Pancreas (tissue), 10 donors: ENCODE data around the gene GID8. TPM values are rescaled to one million over a fixed set of nuclear protein-coding genes. Genes with fewer than 3 reads are reported as not detected.

Source experiments
- ATAC-seq, 4 donors: fragments of 200-7000 bp; cut with Tn5 transposase; one replicate each; pipeline versions ENCODE4 v1.8.0 to v1.9.1; 2020; ENCODE audit warnings: mild to moderate bottlenecking in 4 of 4, moderate library complexity in 4 of 4
- DNase-seq, 6 donors: peaks; one replicate each; pipeline ENCODE4 v3.0.0-alpha.2; 2020
- FAIRE-seq: peaks from 2 replicates; lab custom pipeline; 2012; peaks lifted over from hg19 to GRCh38; lab: Jason Lieb, UNC
- H3K27ac ChIP-seq, 4 donors: fragments of 200-600 bp; sonication (generic); 1 replicate in 3 of 4; 2 replicates in 1 of 4; pipeline versions ENCODE4 v1.5.0 to v1.8.0; 2020
- H3K27me3 ChIP-seq, 4 donors: fragments of 200-600 bp; one replicate each; pipeline ENCODE4 v1.8.0; 2021
- H3K36me3 ChIP-seq, 3 donors: fragments of 200-600 bp; sonication (generic) in 1 of 3; one replicate each; pipeline versions ENCODE4 v1.5.0 to v1.8.0; 2020 to 2021
- H3K4me1 ChIP-seq, 3 donors: fragments of 200-600 bp; one replicate each; pipeline ENCODE4 v1.8.0; 2021
- H3K4me3 ChIP-seq, 4 donors: fragments of 200-600 bp; sonication (generic) in 2 of 4; one replicate each; pipeline versions ENCODE4 v1.5.0 to v1.8.0; 2020 to 2021
- H3K9me3 ChIP-seq, 4 donors: fragments of 200-600 bp; one replicate each; pipeline ENCODE4 v1.8.0; 2021
- WGBS, 2 donors: extraction: QIAGEN DNeasy Blood & Tissue Kit; methylation state at CpG; one replicate each; pipeline ENCODE4 v1.1.7; 2013; 5-methylcytosine and 5-hydroxymethylcytosine counted together
- intact Hi-C, 3 donors: fragments of 100-400 bp; cut with DNase I; formaldehyde crosslinking; loops; one replicate each; pipeline versions ENCODE4 v1.11.1 to v1.14.2; 2022
- polyA plus RNA-seq, 2 donors: library from polyadenylated mRNA; stranded (reverse); fragments of 200-250 nt; gene quantifications; one replicate each; pipeline ENCODE4 v1.2.3, GENCODE V29; 2013
- total RNA-seq, 6 donors: library from RNA; stranded (reverse); fragmentation: NEBNext Ultra II Directional in 4 of 6; extraction: Animal tissue kit (Norgen Biotek cat#: 25700) in 4 of 6; gene quantifications; one replicate each; pipeline versions ENCODE4 v1.2.1 to v1.2.4, GENCODE V29; 2021 to 2023
- TF ChIP-seq, protein P1 (sequence below), 4 donors: fragments of 200-600 bp; sonication (generic) in 3 of 4; IDR thresholded peaks; one replicate each; pipeline versions ENCODE4 v1.5.0 to v1.8.0; 2021; ENCODE audit warnings: antibody characterized with exemption in 4 of 4
- donor health status: healthy with polysubstance abuse.
- donor health status: DM: no; HTN: no; CAD: no; lungs with moderate emphysema.
- donor health status: DM: no; HTN: no; CAD: no.
- donor health status: control.
- donor health status: control.
- donor health status: Bipolar disorder and iron deficiency.
- donor health status: DM: yes; HTN: yes; CAD: no.
- donor health status: DM: no; HTN: no; CAD: no.
- donor health status: DM: no; HTN: no; CAD: no.
- donor health status: DM: yes; HTN: yes; CAD: no.

Gene GID8
- total and polyA plus RNA-seq, 8 donors: 6.0 to 22.4 (median 15.5) TPM

DNA sequence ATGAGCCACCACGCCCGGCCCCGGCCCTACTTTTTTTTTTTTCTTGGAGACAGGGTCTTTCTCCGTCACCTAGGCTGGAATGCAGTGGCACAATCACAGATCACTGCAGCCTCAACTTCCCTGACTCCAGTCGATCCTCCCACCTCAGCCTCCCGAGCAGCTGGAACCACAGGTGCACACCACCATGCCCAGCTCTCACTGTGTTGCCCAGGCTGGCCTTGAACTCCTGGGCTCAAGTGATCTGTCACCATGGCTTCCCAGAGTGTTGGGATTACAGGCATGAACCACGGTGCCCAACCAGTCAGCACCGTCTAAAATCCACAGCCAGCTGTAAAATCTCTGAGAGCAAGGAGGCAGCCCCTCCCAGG is 32.0 kb downstream of the GID8 start:
- Histone ChIP-seq H3K9me3 (no peaks in the 10 kb centered on the region), H3K27me3 (peaks cover 0 to 18% (median 3%) of the 10 kb centered on the region in 4 donors), H3K36me3 (no peaks in the 10 kb centered on the region), H3K4me3 (no peak overlapping the region), H3K4me1 (peaks cover 0 to 4% (median 0%) of the 10 kb centered on the region in 3 donors), H3K27ac (no peak overlapping the region)
- TF ChIP-seq, protein P1, sequence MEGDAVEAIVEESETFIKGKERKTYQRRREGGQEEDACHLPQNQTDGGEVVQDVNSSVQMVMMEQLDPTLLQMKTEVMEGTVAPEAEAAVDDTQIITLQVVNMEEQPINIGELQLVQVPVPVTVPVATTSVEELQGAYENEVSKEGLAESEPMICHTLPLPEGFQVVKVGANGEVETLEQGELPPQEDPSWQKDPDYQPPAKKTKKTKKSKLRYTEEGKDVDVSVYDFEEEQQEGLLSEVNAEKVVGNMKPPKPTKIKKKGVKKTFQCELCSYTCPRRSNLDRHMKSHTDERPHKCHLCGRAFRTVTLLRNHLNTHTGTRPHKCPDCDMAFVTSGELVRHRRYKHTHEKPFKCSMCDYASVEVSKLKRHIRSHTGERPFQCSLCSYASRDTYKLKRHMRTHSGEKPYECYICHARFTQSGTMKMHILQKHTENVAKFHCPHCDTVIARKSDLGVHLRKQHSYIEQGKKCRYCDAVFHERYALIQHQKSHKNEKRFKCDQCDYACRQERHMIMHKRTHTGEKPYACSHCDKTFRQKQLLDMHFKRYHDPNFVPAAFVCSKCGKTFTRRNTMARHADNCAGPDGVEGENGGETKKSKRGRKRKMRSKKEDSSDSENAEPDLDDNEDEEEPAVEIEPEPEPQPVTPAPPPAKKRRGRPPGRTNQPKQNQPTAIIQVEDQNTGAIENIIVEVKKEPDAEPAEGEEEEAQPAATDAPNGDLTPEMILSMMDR (IDR thresholded peaks at IDR 0.05): no peak
- intact Hi-C loops: no loop called here
- DNase-seq (no peak), ATAC-seq (no peak), FAIRE-seq (no peak)
- WGBS, 2 donors: 62 to 72% methylated on average over 7 to 8 of the region's 8 CpGs

- H3K27ac ChIP-seq: no peak overlapping the region
- no peak for FAIRE-seq
Measured at GRCh38 chr20:62970307-62971210, 32.6 kb downstream of the GID8 start.

DNA sequence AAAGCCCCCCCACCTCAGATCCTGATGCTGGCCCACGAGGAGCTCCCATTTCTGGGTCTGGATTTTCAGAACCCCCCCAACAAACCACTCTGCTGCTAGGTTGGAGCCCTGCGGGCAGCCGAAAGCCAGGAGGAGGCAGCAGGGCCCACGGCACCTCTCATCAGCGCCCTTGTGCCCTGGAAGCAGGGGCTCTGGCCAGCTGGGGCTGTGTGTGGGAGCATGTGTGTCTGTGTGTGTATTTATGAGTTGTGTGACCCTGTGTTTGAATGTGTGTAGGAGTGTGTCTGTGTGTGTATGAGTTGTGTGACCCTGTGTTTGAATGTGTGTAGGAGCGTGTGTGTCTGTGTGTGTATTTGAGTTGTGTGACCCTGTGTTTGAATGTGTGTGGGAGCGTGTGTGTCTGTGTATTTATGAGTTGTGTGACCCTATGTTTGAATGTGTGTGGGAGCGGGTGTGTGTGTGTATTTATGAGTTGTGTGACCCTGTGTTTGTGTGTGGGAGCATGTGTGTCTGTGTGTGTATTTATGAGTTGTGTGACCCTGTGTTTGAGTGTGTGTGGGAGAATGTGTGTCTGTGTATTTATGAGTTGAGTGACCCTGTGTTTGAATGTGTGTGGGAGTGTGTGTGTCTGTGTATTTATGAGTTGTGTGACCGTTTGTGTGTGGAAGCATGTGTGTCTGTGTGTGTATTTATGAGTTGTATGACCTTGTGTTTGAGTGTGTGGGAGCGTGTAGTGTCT is 33.4 kb downstream of the GID8 start:
- FAIRE-seq (no peak), DNase-seq (no peak), ATAC-seq (no peak)
- H3K27ac ChIP-seq: no peak overlapping the region
- H3K36me3 ChIP-seq: no peaks in the 10 kb centered on the region
- WGBS, 2 donors: 52 to 71% methylated on average over 10 of the region's 10 CpGs
- intact Hi-C loops: no loop called here
- H3K27me3 ChIP-seq: peaks cover 0 to 24% (median 3%) of the 10 kb centered on the region in 4 donors
- H3K4me1 ChIP-seq: peaks cover 0 to 4% (median 0%) of the 10 kb centered on the region in 3 donors
- H3K9me3 ChIP-seq: no peaks in the 10 kb centered on the region
- no peak overlapping the region for H3K4me3 ChIP-seq
- TF ChIP-seq, protein P1 (IDR thresholded peaks at IDR 0.05): no peak

More at GRCh38 chr20:62970307-62971210, 32.6 kb downstream of the GID8 start:
- Histone ChIP-seq H3K27me3 (peaks cover 0 to 24% (median 3%) of the 10 kb centered on the region in 4 donors), H3K4me1 (peaks cover 0 to 4% (median 0%) of the 10 kb centered on the region in 3 donors), H3K9me3 (no peaks in the 10 kb centered on the region), H3K4me3 (no peak overlapping the region), H3K36me3 (no peaks in the 10 kb centered on the region)
- no peak for ATAC-seq
- peak in 1 of 6 donors; percentile 60 for DNase-seq
- intact Hi-C loops: no loop called here
- 51 to 52% methylated on average over 28 to 33 of the region's 33 CpGs for WGBS, 2 donors
- TF ChIP-seq, protein P1 (IDR thresholded peaks at IDR 0.05): no peak

DNA sequence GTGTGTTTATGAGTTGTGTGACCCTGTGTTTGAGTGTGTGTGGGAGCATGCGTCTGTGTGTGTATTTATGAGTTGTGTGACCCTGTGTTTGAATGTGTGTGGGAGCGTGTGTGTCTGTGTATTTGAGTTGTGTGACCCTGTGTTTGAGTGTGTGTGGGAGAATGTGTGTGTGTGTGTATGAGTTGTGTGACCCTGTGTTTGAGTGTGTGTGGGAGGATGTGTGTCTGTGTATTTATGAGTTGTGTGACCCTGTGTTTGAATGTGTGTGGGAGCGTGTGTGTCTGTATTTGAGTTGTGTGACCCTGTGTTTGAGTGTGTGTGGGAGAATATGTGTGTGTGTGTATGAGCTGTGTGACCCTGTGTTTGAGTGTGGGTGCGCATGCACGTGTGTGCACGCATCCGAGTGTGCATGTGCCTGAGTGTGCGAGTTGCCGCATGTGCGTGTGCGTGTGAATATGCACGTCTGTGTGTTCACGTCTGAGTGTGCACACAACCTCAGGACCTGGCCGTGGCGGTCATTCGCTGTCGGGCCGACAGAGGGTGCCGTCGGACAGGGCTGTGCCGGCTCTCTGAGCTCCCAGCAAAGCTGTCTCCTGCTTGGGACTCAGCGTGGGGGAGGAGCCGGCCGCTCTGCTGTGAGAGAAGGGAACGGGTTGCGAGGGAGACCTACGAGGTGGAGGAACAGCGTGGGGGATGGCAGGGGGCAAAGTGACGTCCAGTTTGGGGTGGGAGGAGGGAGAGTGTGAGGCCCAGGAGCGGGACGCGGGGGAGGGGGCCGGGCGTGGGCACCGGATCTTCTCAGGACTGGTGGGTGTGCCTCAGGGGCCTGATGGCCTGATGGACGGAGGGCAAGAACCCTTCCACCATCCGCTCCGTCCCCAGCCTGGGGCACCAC is 34.2 kb downstream of the GID8 start:
- Histone ChIP-seq H3K36me3 (no peaks in the 10 kb centered on the region), H3K27me3 (peaks cover 0 to 24% (median 3%) of the 10 kb centered on the region in 4 donors), H3K9me3 (no peaks in the 10 kb centered on the region), H3K27ac (no peak overlapping the region), H3K4me1 (peaks cover 0 to 4% (median 0%) of the 10 kb centered on the region in 3 donors), H3K4me3 (peak overlapping the region in 2 of 4 donors; percentile 17 to 31)
- 2 to 3% methylated on average over 32 to 38 of the region's 38 CpGs for WGBS, 2 donors
- peak; percentile 75 to 96 (median 89) for DNase-seq
- FAIRE-seq: no peak
- TF ChIP-seq, protein P1 (IDR thresholded peaks at IDR 0.05): peak; percentile 71 to 82 (median 79)
- intact Hi-C loops: no loop called here
- ATAC-seq: peak; percentile 96 to 100 (median 99)
